WERI-Rb-1 (cell line): ENCODE measurements around the gene OR13C8.
"Not testable (repeated sequence)": the region's sequence is repeated elsewhere in the genome, so short reads cannot be mapped to it uniquely, and the experiment has no call there.

Source experiments
- DNase-seq: peaks from one replicate; pipeline ENCODE4 v3.0.0-alpha.2; 2020
- H3K27ac ChIP-seq: fragments of 250-450 bp; sonication (Bioruptor Pico); 2 replicates; pipeline ENCODE4 v1.5.1; 2020; ENCODE audit warnings: mild to moderate bottlenecking, moderate library complexity
- H3K27me3 ChIP-seq: fragments of 250-450 bp; sonication (Bioruptor Pico); 2 replicates; pipeline ENCODE4 v1.5.1; 2021; ENCODE audit warnings: mild to moderate bottlenecking, low read depth, moderate library complexity; ENCODE audit not compliant: insufficient read depth, severe bottlenecking
- H3K36me3 ChIP-seq: fragments of 250-450 bp; sonication (Bioruptor Pico); 2 replicates; pipeline ENCODE4 v1.5.1; 2020; ENCODE audit warnings: mild to moderate bottlenecking, moderate library complexity
- H3K4me3 ChIP-seq: 2 replicates; pipeline ENCODE4 v1.5.1; 2011; ENCODE audit warnings: low read depth, mild to moderate bottlenecking, control low read depth, low read length
- H3K9me3 ChIP-seq: fragments of 250-450 bp; sonication (Bioruptor Pico); 2 replicates; pipeline ENCODE4 v1.5.1; 2021; ENCODE audit warnings: mild to moderate bottlenecking, moderate library complexity; ENCODE audit not compliant: severe bottlenecking
- CTCF ChIP-seq: IDR thresholded peaks from 2 replicates; pipeline ENCODE4 v1.5.1; 2011; ENCODE audit warnings: low read depth, mild to moderate bottlenecking, control low read depth, inconsistent platforms, low read length

Gene OR13C8

DNA sequence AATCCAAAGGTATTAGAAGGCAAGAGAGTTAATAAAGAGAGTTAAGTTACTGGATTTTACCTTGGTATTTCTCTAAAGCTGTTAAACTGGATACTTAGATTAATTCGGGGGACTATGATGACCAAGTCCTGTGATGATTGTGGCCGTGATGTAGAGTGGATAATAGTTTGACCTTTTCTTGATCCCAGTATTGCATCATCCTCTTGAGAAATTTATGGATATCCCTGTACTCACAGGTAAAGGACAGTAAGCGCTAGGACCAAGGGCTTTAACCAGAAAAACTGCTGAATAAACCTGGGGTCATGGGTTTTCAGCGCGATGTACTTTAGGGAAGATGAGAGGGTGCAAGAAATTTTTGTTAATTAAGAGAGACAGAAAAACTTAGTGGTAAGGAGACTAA lies 8.3 kb downstream of the OR13C8 start:
- no peak overlapping the region for H3K27ac ChIP-seq
- H3K9me3 ChIP-seq, result no peaks in the 10 kb centered on the region
- no peak for TF ChIP-seq CTCF
- DNase-seq, result no peak
- no peaks in the 10 kb centered on the region for H3K27me3 ChIP-seq
- no peaks in the 10 kb centered on the region for H3K36me3 ChIP-seq
- no peak overlapping the region for H3K4me3 ChIP-seq

GRCh38 chr9:104580562-104580961 lies 11.6 kb downstream of the OR13C8 start:
- no peaks in the 10 kb centered on the region for H3K36me3 ChIP-seq
- H3K27me3 ChIP-seq, result no peaks in the 10 kb centered on the region
- H3K4me3 ChIP-seq, result no peak overlapping the region
- DNase-seq, result no peak
- TF ChIP-seq CTCF, result no peak
- H3K9me3 ChIP-seq, result no peaks in the 10 kb centered on the region
- H3K27ac ChIP-seq, result no peak overlapping the region

GRCh38 chr9:104586496-104587180 lies 17.7 kb downstream of the OR13C8 start:
- TF ChIP-seq CTCF, result no peak
- Histone ChIP-seq H3K27me3 (no peaks in the 10 kb centered on the region), H3K36me3 (no peaks in the 10 kb centered on the region), H3K27ac (no peak overlapping the region), H3K4me3 (no peak overlapping the region), H3K9me3 (no peaks in the 10 kb centered on the region)
- DNase-seq, result no peak

DNA sequence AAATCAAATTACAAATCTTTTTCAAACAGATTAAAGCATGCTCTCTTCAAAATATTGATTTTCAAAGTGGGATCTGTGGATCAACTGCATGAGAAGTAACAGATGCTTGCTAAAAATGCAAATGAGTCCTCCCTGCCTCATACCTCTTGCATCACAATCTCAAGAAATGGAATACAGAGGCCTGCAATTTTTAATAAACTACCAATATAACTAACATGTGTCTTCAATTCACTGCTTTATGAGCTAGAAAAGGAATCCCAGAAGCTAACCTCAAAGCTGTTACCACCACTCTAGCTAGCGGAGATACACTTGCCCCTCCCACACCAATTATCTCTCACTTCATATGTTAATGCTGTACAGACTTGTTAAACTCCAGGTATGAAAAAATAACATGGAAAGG lies 20.7 kb downstream of the OR13C8 start:
- Histone ChIP-seq H3K9me3 (no peaks in the 10 kb centered on the region), H3K27ac (no peak overlapping the region), H3K36me3 (no peaks in the 10 kb centered on the region), H3K27me3 (no peaks in the 10 kb centered on the region), H3K4me3 (no peak overlapping the region)
- DNase-seq, result no peak
- no peak for TF ChIP-seq CTCF

GRCh38 chr9:104598749-104599148 lies 29.8 kb downstream of the OR13C8 start:
- not testable (repeated sequence) for H3K36me3 ChIP-seq, DNase-seq, H3K4me3 ChIP-seq, H3K27ac ChIP-seq, H3K9me3 ChIP-seq, H3K27me3 ChIP-seq

DNA sequence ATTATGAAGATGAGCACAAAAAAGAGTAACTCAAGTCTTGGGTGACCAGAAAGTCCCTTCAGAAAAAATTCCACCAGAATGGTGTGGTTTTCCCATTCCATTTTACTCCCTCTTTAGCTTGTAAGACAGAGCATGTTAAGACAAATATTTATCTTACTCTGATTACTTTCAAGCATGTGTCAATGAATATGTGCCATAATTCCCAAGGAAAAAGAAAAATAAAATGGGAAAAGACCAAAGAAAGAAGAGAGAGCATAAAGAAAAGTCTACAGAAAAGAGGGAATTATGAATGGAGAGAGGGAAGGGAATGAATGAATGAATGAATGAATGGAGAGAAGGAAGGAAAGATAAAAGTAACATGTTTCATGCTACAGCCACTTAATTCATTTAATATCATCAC lies 30.3 kb downstream of the OR13C8 start, which contains the start of gene OR13C5:
Gene OR13C5, minus strand, starts transcription at position 101 of the 400 bp plus-strand sequence. Its CDS starts 0 bp downstream, at position 101.
- H3K9me3 ChIP-seq, H3K36me3 ChIP-seq, H3K27ac ChIP-seq, DNase-seq, H3K4me3 ChIP-seq, H3K27me3 ChIP-seq: not testable (repeated sequence)

DNA sequence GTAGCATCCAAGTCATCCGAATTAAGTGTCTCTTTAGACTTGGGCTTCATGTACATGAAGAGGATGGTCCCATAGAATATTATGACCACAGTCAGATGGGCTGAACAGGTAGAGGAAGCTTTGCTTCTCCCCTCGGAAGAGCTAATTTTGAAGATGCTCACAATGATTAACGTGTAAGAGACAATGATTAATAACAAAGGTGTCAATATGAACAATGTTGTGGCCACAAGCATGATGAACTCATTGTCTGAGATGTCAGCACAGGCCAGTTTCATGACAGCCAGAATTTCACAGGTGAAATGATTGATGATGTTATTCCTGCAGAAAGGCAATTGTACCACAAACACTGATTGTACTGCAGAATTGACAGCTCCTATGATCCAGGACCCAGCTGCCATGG lies 35.8 kb downstream of the OR13C8 start:
- Histone ChIP-seq H3K9me3 (no peaks in the 10 kb centered on the region), H3K4me3 (no peak overlapping the region), H3K27me3 (no peaks in the 10 kb centered on the region), H3K36me3 (no peaks in the 10 kb centered on the region), H3K27ac (no peak overlapping the region)
- no peak for TF ChIP-seq CTCF
- no peak for DNase-seq

- H3K9me3 ChIP-seq, H3K36me3 ChIP-seq, H3K27me3 ChIP-seq: not testable (repeated sequence)
Observed at GRCh38 chr9:104605527-104605926, 36.6 kb downstream of the OR13C8 start, which contains the start of gene OR13C2. Gene OR13C2 (minus strand): TSS chr9:104605627. CDS start chr9:104605627, 0 bp downstream.

More at GRCh38 chr9:104605527-104605926, 36.6 kb downstream of the OR13C8 start, which contains the start of gene OR13C2:
- DNase-seq, H3K27ac ChIP-seq, H3K4me3 ChIP-seq: not testable (repeated sequence)
